HG03103 (cell line): ENCODE data around the gene PGM5.
"Not testable (repeated sequence)": the region's sequence is repeated elsewhere in the genome, so short reads cannot be mapped to it uniquely, and the experiment has no call there.

Experiments
- ATAC-seq: cut with Tn5 transposase; IDR thresholded peaks from one replicate; pipeline ENCODE4 v1.9.1; 2021; ENCODE audit warnings: low read depth; ENCODE audit not compliant: unreplicated experiment

The PGM5 gene

DNA sequence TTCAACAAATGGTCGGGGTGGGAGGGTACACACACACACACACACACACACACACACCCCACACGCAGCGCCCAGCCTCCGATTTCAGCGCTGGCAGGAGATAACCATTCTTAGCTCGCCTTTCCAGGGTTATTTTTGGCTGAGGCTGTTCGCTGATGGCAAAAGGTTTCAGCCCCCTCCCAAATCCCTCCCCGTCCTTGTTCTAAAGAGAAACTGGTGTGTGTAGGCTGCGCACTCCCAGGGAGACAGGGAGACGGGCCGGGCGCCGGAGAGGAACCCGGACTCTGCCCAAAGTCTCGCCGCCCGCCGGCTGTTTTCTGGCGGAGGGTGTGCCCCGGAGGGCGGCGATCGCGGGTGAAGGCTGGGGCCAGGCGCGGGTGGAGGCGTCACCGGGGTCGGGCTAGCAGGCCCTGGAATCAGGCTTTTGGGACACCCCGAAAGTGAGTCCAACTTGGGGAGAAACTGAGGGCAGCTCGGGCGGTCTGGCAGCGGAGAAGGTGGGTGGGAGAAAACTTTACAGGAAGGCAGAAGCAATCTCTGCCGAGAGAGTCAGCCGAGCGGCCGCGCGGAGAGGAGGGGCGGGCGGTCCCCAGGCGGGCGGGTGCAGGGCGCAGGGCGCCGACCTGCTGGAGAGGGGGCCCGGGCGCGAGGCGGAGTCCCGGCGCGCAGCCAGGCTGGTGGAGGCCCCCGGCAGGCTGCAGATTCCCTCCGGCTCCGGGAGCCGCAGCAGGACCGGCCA, at the start of gene PGM5:
TSS of gene PGM5 (plus strand) at position 232 of the 739 bp plus-strand sequence. CDS start 517 bp downstream, outside the sequence.
- not testable (repeated sequence) for ATAC-seq

- not testable (repeated sequence) for ATAC-seq
These were observed 49.3 kb upstream of the PGM5 start for GRCh38 chr9:68307127-68307526.

DNA sequence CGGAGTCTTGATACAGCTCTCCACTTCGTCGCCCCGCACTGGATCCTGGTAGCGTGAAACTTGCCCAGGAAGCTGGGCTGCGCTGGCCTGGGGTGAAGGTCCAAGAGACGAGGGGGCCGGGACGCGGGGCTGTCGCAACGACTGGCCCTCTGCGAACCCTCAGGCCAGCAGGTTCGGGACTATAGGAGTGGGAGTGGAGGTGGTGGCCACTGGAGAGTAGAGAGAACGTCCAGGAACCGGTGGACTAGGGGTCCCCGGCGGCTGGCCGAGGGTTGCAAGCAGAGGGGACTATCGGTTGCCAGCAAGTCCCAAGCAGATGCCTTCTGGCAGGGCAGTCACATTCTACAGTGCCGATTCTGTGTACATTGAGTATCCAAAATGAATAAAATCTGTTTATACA, 48.8 kb upstream of the PGM5 start:
- ATAC-seq, result not testable (repeated sequence)

GRCh38 chr9:68311208-68311607, 45.2 kb upstream of the PGM5 start:
- not testable (repeated sequence) for ATAC-seq

DNA sequence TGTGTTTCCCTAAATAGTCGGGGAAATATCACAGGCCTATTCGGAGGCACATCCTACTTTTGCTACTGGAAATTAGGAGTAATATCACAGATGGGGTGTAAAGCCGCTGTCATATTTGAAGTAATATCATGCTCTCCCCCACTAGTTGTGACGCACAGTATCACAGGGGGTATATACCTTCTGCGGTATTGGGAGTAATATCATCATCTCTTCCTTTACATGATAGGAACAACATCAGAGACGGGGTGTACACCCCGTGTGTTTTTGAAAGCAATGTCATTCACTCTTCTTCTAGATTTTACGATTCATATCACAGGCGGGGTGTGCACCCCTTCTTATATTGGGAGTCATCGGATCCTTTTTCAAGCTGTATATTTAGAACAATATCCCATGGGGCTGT, 38.2 kb upstream of the PGM5 start:
- ATAC-seq, result not testable (repeated sequence)

GRCh38 chr9:68323749-68324148, 32.7 kb upstream of the PGM5 start:
- not testable (repeated sequence) for ATAC-seq

- not testable (repeated sequence) for ATAC-seq
These were observed 31.9 kb upstream of the PGM5 start for GRCh38 chr9:68324518-68324917.

DNA sequence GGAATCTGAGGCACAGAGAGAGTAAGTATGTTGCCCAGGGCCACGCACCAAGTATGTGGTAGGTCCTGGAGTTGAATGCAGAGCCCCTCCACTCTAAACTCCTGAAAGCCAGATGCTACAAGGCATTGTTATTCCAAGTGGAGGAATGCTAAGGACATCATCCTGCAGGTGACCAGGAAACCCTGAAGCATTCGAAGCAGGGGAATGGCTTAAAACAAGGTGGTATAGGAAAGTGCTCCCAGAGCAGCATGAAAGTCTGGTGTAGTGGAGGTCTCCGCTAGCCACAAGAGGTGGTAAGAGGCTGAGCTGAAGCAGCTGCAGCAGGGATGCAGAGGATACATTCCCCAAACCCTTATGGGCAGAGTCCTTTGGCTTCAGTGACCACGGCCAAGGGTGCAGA, 27.3 kb upstream of the PGM5 start:
- not testable (repeated sequence) for ATAC-seq

DNA sequence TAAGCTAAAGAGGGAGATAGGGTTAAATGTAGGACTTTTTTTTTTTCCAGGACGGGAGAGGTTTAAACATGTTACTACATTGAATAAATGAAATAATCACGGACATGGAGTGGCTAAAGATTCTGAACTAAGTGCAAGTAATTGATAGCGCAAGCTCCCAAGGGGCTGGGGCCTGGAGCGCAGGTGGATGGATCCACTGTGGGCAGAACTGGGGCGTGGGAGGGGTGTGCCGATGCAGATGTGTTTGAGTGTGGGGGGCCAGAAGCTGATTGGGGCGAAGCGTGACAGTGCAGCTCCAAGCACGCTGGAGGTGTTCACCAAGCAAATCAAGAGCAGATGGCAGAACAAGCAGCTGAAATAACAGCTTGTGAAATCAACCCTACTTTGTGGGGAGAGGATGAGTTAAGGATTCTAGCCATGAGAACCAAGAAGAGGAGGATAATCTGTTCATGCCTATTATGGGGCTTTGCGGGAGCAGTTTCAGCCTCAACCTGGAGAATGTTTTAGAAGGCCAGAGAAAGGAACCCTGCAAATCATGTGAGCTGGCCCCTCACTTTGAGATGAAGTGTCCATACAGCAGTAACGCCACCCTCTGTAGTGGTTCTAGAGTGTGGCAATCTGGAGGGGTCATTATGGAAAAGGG, 25.8 kb upstream of the PGM5 start:
- ATAC-seq, result not testable (repeated sequence)

GRCh38 chr9:68332122-68332521, 24.3 kb upstream of the PGM5 start:
- not testable (repeated sequence) for ATAC-seq

DNA sequence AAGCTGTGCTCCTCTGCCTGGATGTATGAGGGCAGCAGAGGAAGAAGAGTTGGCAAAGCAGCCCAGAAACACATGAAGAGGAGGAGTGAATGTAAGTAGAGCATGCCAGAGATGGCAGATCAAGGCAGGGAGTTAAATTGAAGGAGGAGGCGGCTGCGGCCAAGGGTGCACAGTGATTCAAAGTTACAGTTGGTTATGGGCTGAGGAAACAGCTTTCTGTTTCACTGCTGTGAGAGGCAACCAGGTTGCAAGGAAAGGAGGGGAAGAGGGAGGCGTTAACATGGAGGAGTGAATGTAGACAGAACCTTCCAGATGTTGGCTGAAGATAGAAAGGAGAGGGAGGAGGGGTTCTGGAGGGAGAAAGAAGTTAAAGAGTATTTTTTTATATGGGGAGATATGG, 20.5 kb upstream of the PGM5 start:
- not testable (repeated sequence) for ATAC-seq

DNA sequence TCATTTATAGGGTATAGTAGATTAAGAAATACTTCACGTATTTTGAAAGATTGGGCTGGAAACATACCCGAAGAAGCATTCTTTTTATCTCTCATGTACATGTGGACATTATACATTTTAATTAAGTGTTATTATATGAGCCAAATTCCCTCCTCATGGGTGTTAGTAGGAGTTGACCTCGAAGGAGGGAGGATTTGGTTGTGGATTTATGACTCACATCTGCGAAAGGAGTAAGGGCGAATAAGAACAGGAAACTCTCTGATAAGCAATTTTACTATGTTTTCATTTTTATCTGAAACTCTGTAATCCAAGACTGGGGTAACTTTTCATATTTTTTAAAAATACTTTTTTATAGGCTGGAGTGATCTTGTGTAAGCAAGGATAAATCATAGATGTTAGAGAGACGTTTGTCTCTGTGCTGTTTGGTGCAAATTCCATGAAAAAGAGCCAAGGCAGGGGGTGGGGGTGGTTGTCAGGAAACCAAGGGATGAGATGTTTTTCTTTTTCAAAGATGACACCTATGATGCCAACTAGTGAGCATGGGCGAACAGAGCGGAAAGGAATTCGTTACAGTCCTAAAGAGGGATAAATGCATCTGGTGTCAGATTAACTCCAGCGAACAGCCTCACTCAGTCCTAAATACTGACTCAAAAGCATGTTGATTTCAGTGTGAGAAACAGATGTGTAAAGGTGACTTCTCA, 19.6 kb upstream of the PGM5 start:
- ATAC-seq, result not testable (repeated sequence)

DNA sequence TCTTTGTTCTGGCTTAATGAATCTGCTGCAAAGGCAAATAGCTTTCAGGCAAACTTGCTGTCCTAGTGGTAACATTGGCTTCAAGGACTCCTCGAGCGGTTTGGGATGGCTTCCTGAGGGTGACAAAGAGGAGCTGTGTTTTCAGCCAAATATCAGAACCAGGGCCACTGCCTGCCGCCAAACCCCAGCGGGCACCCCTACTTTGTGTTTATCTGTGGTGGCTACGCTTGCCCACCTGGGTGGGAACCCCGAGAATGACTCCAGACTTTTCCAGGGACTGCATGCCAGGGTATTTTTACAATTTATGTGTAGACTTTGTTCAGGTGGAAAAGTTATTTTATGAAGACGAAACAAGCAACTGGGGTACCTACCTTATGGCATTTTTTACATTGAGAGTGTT, 18.4 kb upstream of the PGM5 start:
- not testable (repeated sequence) for ATAC-seq

DNA sequence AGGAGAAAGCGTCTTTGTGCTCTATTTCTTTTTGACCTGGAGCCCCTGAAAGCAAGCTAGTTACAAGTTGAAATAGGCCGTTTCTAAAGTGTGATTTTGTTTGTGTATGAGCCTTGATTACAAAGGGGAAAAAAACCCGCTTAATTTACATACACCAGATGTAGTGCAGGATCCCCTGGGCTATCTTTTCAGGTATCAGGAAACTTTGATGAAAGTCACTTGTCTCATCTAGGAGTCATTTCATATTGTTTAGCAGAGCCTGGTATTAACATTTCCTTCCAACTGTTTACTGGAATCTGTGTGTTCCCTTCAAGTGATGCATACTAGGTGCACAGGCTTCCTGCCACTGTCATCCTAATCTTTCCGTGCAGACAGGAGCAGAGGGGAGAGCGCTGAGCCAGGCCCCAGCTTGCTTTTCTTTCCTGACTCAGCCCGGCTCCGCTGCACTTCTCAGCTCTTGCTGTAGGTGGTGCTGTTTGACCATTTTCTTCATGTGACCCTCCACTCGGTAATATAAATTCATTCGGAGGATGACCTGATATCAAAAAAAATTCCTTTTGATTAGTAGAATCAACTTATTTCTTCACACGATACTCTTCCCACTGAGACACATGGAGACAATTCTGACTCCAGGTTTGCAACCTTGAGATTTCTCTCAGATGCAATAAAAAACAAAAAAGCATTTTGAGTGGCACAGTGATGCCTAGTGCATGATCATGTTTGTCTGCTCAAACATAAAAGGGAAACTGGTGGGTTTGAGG, 14.0 kb upstream of the PGM5 start:
- ATAC-seq, result peak; percentile 86

- not testable (repeated sequence) for ATAC-seq
These were observed 13.2 kb upstream of the PGM5 start for GRCh38 chr9:68343242-68343641.

DNA sequence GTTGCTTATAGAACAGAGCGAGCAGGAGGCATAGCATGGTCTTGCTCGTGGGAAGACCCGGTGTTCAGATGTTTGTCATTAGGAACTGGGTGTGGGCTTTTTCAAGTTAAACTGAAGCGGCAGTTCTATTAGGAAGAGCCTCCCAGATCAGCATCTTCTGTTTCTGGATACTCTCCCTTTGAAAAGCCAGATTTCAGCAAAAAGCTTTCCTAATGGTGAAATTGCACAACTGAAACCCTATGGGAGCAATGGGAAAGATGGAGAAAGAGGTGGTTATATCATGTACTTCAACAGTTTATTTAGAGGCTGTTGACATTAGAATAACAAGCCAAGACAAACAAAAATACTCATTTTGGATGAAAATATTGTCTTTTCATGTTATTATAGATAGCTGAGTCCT, 12.4 kb upstream of the PGM5 start:
- ATAC-seq, result not testable (repeated sequence)

- not testable (repeated sequence) for ATAC-seq
These were observed 4.7 kb upstream of the PGM5 start for GRCh38 chr9:68351689-68352088.

DNA sequence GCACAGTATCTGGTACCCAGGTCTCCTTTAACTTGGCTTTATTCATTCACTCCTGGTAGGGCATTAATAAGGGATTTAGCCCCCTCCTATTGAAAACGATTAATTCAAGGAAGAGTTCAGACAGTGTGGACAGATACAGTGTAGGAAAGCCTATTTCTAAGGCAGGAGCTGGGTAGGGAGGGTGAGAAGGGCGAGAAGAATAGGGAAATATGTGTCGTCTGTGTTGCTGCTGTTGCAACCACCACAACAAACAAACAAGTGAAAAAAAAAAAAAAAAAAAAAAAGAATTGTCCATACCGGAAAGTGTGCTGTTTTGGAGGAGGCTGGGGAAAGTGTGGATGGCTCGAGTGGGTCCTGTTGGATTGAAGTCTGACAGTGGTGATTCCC, 425 bp upstream of the PGM5 start:
- not testable (repeated sequence) for ATAC-seq

DNA sequence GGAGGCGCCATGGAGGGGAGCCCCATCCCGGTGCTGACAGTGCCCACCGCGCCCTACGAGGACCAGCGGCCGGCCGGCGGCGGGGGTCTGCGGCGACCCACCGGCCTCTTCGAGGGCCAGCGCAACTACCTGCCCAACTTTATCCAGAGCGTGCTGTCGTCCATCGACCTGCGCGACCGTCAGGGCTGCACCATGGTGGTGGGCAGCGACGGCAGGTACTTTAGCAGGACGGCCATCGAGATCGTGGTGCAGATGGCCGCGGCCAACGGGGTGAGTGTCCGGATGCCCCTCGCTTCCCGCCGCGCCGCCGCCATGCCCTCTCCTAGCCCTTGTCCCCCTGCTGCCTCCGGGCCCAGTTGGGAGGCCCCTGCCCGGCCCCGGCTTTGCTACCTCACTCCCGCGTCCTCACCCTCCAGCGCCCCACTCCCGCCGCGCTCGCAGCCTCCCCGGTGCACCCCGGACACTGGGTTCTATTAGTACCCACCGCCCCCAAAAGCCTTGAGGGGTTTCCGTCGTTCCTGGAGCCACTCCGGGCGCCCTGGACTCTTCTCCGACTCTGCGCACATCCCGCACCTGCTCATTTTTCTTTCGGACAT, 806 bp downstream of the PGM5 start:
- not testable (repeated sequence) for ATAC-seq

GRCh38 chr9:68366933-68367547, 10.6 kb downstream of the PGM5 start:
- not testable (repeated sequence) for ATAC-seq
